Measurements from ENCODE around the gene P3H1.
A peak's percentile ranks its signal among the peaks of the same experiment; 100 is the strongest.

Gene P3H1

GRCh38 chr1:42743317-42744147 is 23.3 kb downstream of the P3H1 start:
- no peak for DNase-seq

GRCh38 chr1:42742617-42743316 is 24.1 kb downstream of the P3H1 start:
- no peak for DNase-seq

GRCh38 chr1:42742141-42742540 is 24.7 kb downstream of the P3H1 start:
- DNase-seq = no peak

GRCh38 chr1:42741706-42742105 is 25.1 kb downstream of the P3H1 start:
- no peak for DNase-seq

- no peak for DNase-seq
These were observed 25.8 kb downstream of the P3H1 start for GRCh38 chr1:42740851-42741580.

- no peak for DNase-seq
These were observed 26.8 kb downstream of the P3H1 start, which contains the start of gene CLDN19 for GRCh38 chr1:42739753-42740700. TSS of gene CLDN19 (minus strand) at chr1:42740236. CDS start at chr1:42740063, 173 bp downstream.

- no peak for DNase-seq
These were observed 28.1 kb downstream of the P3H1 start for GRCh38 chr1:42738678-42739226.

GRCh38 chr1:42737986-42738677 is 28.7 kb downstream of the P3H1 start:
- no peak for DNase-seq

GRCh38 chr1:42737257-42737656 is 29.6 kb downstream of the P3H1 start:
- DNase-seq = no peak

GRCh38 chr1:42736571-42737200 is 30.1 kb downstream of the P3H1 start:
- DNase-seq = no peak

- DNase-seq = no peak
These were observed 30.7 kb downstream of the P3H1 start for GRCh38 chr1:42736152-42736551.

GRCh38 chr1:42735477-42736105 is 31.2 kb downstream of the P3H1 start:
- no peak for DNase-seq

GRCh38 chr1:42735056-42735455 is 31.8 kb downstream of the P3H1 start:
- no peak for DNase-seq

- DNase-seq = no peak
These were observed 32.4 kb downstream of the P3H1 start for GRCh38 chr1:42734201-42735035.

- DNase-seq = no peak
These were observed 33.2 kb downstream of the P3H1 start for GRCh38 chr1:42733415-42734200.

- no peak for DNase-seq
These were observed 34.6 kb downstream of the P3H1 start for GRCh38 chr1:42732126-42732680.

- DNase-seq = no peak
These were observed 35.2 kb downstream of the P3H1 start for GRCh38 chr1:42731585-42731984.

GRCh38 chr1:42730988-42731387 is 35.8 kb downstream of the P3H1 start:
- peak; percentile 22 for DNase-seq
